ENCODE measurements around the gene ASCL5. TPM values are rescaled to one million over a fixed set of nuclear protein-coding genes. Genes with fewer than 3 reads are reported as not detected.

The ASCL5 gene
- total RNA-seq, 3 donors from 2014 or later = not detected

DNA sequence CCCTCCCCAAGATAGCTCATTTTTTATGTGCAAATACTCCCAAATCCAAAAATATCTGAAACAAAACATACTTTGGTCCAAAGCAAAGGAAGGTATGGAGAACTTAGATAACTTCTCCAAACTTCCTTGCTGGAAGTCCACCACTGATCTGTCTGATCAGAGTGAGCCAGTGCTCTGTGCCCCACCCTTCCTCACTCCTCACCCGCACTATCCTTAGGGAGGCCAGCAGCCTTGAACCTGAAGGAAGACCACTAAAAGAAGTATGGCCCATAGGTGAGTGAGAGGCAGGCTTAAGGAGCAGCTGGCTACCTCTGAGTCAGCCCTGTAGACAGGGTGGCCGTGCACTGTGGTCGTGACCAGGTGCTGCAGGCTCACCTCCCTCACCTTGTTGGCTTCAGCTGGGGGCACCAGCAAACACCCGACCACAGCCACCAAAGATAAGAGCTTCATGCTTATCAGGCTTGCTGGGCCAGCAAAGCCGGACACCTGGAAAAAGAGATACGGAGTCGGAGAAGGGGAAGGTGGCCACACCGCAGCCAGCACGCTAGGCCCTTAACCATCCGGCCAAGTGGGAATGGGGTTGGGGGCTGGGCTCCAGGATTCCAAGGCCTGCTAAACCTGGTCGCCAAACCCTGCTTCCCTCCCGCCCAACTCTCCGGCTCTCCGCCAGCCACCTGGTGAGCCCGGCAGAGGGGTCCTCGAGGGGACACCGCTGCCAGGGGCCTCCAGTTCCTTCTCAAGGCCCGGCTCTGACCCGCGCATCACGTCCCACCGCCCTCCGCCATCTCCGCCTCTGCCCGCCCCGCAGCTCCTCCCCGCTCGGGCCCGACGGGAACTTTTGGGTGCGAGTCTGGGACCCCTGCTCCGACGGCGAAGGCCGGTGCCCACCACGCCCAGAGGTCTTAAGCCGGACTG is 26.7 kb upstream of the ASCL5 start:
- Histone ChIP-seq H3K27ac (peak overlapping the region; percentile 64 to 79), H3K4me1 (peaks cover 0 to 4% of the 10 kb centered on the region in 2 donors), H3K27me3 (no peaks in the 10 kb centered on the region), H3K4me3 (peak overlapping the region; percentile 74 to 90 (median 86)), H3K9me3 (no peaks in the 10 kb centered on the region), H3K36me3 (no peaks in the 10 kb centered on the region)
- intact Hi-C loops (cut with DNase I; ENCODE audit: low total_unique reads) = no loop called here
- DNase-seq (ENCODE audit: low spot score in 2 of 2) = no peak
- TF ChIP-seq POLR2A (IDR thresholded peaks at IDR 0.05) (no peak), POLR2AphosphoS5 (IDR thresholded peaks at IDR 0.05) (no peak)
- TF ChIP-seq, protein P1, sequence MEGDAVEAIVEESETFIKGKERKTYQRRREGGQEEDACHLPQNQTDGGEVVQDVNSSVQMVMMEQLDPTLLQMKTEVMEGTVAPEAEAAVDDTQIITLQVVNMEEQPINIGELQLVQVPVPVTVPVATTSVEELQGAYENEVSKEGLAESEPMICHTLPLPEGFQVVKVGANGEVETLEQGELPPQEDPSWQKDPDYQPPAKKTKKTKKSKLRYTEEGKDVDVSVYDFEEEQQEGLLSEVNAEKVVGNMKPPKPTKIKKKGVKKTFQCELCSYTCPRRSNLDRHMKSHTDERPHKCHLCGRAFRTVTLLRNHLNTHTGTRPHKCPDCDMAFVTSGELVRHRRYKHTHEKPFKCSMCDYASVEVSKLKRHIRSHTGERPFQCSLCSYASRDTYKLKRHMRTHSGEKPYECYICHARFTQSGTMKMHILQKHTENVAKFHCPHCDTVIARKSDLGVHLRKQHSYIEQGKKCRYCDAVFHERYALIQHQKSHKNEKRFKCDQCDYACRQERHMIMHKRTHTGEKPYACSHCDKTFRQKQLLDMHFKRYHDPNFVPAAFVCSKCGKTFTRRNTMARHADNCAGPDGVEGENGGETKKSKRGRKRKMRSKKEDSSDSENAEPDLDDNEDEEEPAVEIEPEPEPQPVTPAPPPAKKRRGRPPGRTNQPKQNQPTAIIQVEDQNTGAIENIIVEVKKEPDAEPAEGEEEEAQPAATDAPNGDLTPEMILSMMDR (IDR thresholded peaks at IDR 0.05) = no peak

DNA sequence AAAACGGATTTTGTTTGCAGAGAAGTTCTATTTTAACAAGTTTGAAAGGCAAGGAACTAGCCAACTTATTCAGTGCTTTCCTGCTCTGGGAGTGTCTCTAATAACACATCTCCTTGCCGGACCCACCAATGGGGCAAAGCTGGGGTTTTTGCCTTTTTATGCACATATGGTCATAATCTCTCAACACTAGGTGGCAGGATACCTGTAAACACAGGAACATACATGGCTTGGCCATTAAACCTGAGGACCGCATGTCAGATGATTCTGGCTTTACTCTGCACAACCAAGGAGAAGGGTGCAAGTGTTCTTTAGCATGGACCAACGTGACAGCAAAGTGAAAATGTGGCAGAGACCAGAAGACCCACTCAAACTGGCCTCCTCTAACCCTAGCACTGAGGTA is 22.4 kb upstream of the ASCL5 start:
- H3K36me3 ChIP-seq = no peaks in the 10 kb centered on the region
- TF ChIP-seq POLR2A (IDR thresholded peaks at IDR 0.05) = no peak
- TF ChIP-seq, protein P1 (IDR thresholded peaks at IDR 0.05) = peak in 1 of 3 donors; percentile 33
- intact Hi-C loops (cut with DNase I; ENCODE audit: low total_unique reads) = no loop called here
- H3K4me1 ChIP-seq = peaks cover 0 to 4% of the 10 kb centered on the region in 2 donors
- no peaks in the 10 kb centered on the region for H3K9me3 ChIP-seq
- no peak overlapping the region for H3K27ac ChIP-seq
- H3K27me3 ChIP-seq = no peaks in the 10 kb centered on the region
- DNase-seq (ENCODE audit: low spot score in 2 of 2) = no peak
- H3K4me3 ChIP-seq = no peak overlapping the region

DNA sequence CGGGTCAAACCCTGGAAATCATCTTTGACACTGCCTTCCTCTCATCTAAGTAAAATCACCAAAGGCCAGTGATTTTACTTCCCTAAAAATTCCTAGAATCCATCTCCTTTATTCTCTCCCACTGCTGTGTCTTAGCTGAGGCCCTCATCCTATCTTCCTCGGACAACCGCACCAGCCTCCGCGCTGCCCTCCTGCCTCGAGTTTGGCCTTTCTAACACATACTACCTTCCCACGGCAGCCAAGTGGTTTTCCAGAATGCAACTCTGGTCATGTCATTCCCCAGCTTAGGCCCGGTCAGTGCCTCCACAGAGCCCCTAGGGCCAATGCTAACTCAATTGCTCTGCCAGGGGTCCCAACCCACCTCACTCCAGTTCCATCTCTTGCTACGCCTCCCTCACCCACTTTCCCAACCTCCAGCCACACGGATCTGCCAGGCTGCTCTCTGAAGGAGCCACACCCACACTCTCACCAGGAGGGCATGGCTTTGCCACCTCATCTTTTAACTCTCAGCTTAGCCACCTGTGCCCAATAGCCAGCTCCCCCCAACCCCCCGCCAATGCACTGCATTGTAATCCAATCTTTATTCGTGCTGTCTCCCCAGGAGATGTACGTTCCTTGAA is 20.5 kb upstream of the ASCL5 start:
- TF ChIP-seq POLR2A (IDR thresholded peaks at IDR 0.05) = no peak
- TF ChIP-seq POLR2AphosphoS5 (IDR thresholded peaks at IDR 0.05) = no peak
- TF ChIP-seq, protein P1 (IDR thresholded peaks at IDR 0.05) = no peak
- DNase-seq (ENCODE audit: low spot score in 2 of 2) = no peak
- intact Hi-C loops (cut with DNase I; ENCODE audit: low total_unique reads) = no loop called here
- Histone ChIP-seq H3K36me3 (peaks cover 4% of the 10 kb centered on the region), H3K27me3 (no peaks in the 10 kb centered on the region), H3K4me1 (no peaks in the 10 kb centered on the region), H3K9me3 (no peaks in the 10 kb centered on the region), H3K27ac (no peak overlapping the region), H3K4me3 (no peak overlapping the region)

- Histone ChIP-seq H3K27me3 (no peaks in the 10 kb centered on the region), H3K4me1 (no peaks in the 10 kb centered on the region), H3K9me3 (no peaks in the 10 kb centered on the region), H3K36me3 (peaks cover 4% of the 10 kb centered on the region), H3K4me3 (no peak overlapping the region), H3K27ac (no peak overlapping the region)
- TF ChIP-seq POLR2AphosphoS5 (IDR thresholded peaks at IDR 0.05) = no peak
- no peak for DNase-seq (ENCODE audit: low spot score in 2 of 2)
- intact Hi-C loops (cut with DNase I; ENCODE audit: low total_unique reads) = loop anchor here (1.0 kb wide), 1 partner anchor 24 kb away; no protein-coding TSS in a partner anchor
Observed at GRCh38 chr1:201146626-201147390, 19.8 kb upstream of the ASCL5 start.

- H3K9me3 ChIP-seq = no peaks in the 10 kb centered on the region
- no peak overlapping the region for H3K27ac ChIP-seq
- TF ChIP-seq, protein P1 (IDR thresholded peaks at IDR 0.05) = no peak
- TF ChIP-seq POLR2AphosphoS5 (IDR thresholded peaks at IDR 0.05) = no peak
- TF ChIP-seq POLR2A (IDR thresholded peaks at IDR 0.05) = no peak
- no peaks in the 10 kb centered on the region for H3K27me3 ChIP-seq
- intact Hi-C loops (cut with DNase I; ENCODE audit: low total_unique reads) = loop anchor here (1.0 kb wide), 1 partner anchor 23 kb away; no protein-coding TSS in a partner anchor
- H3K36me3 ChIP-seq = peaks cover 4% of the 10 kb centered on the region
- H3K4me3 ChIP-seq = no peak overlapping the region
- no peak for DNase-seq (ENCODE audit: low spot score in 2 of 2)
- no peaks in the 10 kb centered on the region for H3K4me1 ChIP-seq
Observed at GRCh38 chr1:201145816-201146215, 18.8 kb upstream of the ASCL5 start.

Data from breast epithelium (tissue), 4 donors.